Lower leg skin (tissue), 3 donors: ENCODE results near the gene SQSTM1.

Experiments used
- CTCF ChIP-seq, 3 donors: fragments of 450-650 bp; IDR thresholded peaks; one replicate each; pipeline ENCODE4 v1.5.1; 2016; ENCODE audit warnings: antibody characterized with exemption in 3 of 3, mild to moderate bottlenecking in 3 of 3, moderate library complexity in 2 of 3
- POLR2A ChIP-seq, 2 donors: fragments of 450-650 bp; IDR thresholded peaks; one replicate each; pipeline ENCODE4 v1.6.1; 2016 to 2017; ENCODE audit warnings: antibody characterized with exemption in 2 of 2, mild to moderate bottlenecking in 1 of 2, moderate library complexity in 1 of 2

GRCh38 chr5:179802950-179803562 is 17.6 kb upstream of the SQSTM1 start:
- no peak for TF ChIP-seq CTCF (IDR thresholded peaks at IDR 0.05)
- TF ChIP-seq POLR2A (IDR thresholded peaks at IDR 0.05), result no peak
